CD4-positive, alpha-beta T cell treated with Interleukin-17A for 1 hour (primary cell): ENCODE data around the gene MICAL1.
"Not testable (repeated sequence)": the region's sequence is repeated elsewhere in the genome, so short reads cannot be mapped to it uniquely, and the experiment has no call there.

ENCODE experiments used
- DNase-seq: peaks from one replicate; pipeline ENCODE4 v3.0.0-alpha.2; 2020

MICAL1 gene

DNA sequence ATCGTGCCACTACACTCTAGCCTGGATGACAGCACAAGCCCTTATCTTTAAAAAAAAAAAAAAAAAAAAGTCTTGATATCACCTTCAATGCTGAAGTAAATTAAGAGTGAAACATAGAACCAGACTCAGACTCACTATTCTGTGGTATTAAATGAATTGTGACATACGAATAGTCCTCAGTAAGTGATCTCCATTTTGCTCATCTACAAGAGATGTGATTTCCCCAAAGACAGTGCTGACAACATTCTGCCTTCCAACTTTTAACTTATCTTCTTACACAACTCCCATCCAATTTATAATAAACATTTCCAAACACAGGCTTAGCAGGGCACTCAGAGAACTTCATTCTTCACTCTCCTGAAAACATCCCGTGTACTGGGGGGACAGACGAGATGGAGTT lies 19.4 kb upstream of the MICAL1 start:
- DNase-seq: no peak

- DNase-seq: no peak
Measured at GRCh38 chr6:109473120-109473519, 17.5 kb upstream of the MICAL1 start.

DNA sequence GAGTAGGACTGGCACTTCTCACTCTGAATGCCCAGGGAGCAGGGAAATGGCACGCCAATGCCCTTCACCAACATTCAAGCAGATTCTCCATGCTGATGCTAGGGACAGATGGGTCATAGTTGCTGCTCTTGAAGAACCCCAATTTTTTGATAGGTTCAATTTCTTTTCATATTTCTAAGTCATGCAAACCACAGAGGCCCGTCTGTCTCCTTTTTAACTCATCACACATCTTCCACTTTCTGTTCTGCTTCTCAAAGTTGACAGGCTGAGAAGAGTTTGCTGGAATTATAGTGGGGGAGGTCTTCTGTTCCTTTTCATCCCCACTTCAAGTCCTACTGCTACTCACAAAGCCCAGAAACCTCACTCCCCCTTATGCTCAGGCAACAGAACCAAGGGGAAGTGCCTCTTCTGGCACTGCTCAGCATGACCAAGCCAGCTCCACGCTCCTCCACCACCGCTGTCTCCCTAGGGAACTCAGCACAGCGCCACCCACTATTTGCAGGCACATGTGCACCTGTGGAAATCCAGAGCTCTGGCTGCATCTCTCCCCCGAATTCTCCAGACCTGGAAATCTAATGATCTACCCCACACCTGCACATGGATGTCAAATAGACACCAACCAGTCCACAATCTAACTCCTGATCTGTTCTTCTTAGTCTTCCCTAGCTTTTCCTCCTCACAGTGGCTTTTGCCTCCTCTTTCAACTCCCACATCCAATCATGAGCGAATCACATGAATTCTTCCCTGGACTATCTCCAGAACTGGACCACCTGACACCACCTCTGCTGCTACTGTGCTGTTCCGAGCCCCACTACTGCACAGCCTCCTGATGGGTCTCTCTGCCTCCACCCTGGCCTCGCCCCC lies 16.8 kb upstream of the MICAL1 start:
- no peak for DNase-seq

DNA sequence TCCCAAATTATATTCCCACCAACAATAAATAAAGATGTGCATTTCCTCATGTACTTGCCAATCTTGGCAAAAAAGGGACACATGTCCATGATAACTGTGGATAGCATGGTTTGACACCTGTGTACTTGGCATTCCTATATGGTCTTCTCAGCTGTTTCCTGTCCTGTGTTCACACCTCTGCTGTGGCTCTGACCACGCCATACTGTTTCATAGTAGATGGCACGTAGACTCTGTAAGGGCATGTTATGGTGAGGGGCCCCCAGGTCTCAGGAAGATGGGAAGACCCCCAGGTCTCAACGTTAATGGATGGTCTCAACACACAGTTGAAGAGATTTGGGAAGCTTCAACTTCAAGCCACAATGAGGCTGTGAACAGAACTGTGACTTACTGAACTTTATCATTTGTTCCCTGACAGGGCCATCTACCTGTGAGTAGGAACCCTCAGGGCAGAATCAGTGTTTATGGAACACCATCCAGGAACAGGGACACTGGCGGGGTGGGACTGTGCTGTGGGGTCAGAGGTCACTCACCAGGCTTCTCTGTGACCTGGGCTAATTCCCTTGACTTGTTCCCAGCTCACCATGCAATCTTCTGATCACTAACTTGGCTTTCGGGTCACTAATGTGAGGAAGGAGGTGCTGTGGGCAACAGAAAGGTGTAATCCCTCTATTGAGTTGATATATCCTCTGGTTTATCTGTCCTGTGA lies 15.7 kb upstream of the MICAL1 start:
- no peak for DNase-seq

GRCh38 chr6:109469591-109470189 lies 14.1 kb upstream of the MICAL1 start:
- no peak for DNase-seq

DNA sequence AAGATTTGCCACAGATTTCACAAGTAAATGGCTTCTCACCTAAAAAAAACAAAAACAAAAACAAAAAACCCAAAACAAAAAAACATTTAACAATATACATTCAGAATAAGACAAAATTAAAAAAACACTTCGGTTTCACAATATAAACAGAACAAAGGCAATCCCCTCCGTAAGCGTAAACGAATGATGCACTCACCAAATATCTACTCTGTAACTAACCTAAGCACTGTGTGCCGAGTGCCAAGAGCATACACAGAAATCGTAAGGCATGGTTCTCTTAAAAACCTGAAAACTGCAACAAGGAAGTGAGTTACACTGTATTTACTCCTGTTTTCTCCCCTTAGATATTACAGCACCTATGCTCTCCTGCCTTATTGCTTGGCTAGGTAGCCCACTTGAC lies 12.1 kb upstream of the MICAL1 start:
- DNase-seq: no peak

DNA sequence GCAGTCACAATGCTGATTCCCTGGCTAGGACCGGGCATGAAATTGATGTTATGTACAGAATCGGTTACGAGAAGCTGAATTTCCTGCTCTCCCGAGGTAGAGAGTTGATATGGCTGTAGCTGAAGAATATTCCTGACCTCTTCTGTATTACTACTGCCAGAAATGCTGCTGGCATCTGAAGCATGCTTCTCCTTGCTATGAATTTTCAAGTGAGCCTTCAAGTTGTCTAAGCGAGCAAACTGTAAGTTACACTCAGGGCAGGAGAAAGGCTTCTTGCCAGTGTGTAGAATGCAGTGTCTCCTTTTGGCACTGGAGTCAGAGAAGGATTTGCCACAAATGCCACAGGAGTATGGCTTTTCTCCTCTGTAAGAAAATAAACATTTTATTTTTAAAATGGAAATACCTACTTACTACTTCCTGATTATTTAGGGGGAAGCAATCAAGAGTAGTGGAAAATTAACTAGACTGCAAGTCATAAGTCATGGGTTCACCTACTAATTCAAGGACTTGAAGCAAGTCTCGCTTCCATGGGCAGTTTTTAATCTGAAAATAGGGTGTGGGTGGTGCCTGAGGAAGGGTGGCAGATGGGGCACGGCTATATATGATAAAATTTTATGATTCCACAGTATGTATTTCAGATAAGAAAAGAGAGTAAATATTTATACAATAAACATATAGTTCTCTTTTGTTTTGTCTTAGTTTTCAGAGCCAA lies 10.8 kb upstream of the MICAL1 start:
- no peak for DNase-seq

DNA sequence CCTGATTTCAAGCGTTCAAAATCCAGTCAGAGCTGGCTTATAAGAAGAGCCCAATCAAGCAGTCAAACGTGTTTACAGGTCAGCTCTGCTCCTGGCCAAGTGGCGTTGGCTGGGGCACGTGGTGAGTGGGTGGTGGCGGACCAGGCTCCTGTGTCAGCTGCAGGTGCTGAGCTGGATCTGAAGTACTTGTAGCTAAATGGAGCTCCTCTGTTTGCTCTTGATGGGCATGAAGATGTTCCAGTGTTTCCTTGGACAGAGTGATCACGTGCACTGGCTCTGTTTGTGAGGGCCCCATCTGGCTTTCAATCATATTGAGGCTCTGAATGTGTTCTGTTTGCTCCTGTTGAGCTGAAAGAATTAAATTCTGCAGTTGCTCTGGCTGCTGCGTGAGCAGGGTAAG lies 10.2 kb upstream of the MICAL1 start:
- DNase-seq: no peak

GRCh38 chr6:109461733-109462526 lies 6.4 kb upstream of the MICAL1 start:
- no peak for DNase-seq

- not testable (repeated sequence) for DNase-seq
Measured at GRCh38 chr6:109461205-109461604, 5.6 kb upstream of the MICAL1 start.

DNA sequence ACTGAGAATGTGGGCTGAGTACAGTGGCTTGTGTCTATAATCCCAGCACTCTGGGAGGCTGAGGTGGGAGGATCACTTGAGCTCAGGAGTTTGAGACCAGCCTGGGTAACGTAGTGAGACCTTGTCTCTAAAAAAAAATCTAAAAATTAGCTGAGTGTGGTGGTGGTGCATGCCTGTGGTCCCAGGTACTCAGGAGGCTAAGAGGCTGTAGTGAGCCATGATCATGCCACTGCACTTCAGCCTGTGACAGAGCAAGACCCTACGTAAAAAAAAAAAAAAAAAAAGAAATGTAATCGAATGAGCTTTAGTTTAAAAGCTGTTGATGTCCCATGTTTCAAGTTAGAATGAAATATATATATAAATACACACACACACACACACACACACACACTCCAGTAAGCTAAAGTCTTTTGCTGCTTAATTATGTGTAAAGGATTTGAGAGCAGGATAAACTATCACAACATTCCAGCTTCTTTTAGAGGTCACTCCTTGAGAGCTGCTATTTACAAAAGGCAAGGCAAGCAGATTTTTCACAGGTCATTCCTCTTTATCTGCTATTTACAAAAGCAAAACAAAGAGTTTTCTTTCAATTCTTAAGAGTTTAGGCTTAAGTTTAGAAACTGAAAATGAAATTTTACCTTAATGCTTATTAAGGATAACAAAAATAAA lies 4.7 kb upstream of the MICAL1 start:
- DNase-seq: no peak

- DNase-seq: peak; percentile 66
Measured at GRCh38 chr6:109458774-109459531, 3.4 kb upstream of the MICAL1 start.

DNA sequence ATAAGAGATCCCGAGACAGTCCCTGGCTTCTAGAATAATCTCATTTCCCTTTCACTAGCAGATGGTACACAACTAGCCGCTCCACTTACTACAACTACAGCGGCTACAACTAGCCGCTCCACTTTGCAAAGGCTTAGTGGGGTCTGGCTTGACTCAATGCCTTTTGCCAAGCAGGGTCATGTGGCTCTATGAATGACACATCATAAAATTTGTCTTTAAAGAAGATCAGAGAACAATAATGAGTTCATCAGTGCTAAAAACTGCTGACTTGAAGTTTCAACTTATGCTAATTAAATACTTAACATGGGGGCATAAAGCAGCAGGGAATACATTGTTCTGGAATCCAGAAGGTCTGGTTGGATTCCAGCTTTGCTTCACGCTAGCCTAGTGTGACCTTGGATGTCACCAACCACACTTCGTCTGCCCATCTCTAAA lies 2.0 kb upstream of the MICAL1 start:
- DNase-seq: no peak

- DNase-seq: no peak
Measured at GRCh38 chr6:109456710-109457561, 1.4 kb upstream of the MICAL1 start.

DNA sequence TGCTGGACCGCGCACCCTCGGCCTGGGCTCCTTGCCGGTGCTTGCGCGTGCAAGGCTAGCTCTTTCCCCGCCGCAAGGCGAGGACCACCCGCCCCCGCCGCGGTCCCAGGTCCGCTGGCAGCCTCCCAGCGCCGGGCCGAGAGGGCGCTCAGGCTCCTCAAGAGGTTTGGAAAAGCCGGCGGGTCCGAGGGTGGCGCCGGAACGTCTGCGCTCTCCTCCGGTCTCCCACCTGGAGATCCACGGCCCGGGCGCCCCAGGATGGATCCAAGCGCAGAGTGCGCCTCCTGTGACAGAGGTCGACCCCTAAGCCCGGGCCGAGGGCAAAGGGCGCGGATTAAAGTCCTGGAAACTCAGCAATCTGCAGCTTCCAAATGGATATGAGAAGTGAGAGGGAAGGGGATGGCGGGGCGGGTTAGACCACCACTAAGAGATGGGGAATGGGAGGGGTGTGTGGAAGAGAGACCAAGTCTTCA lies 575 bp upstream of the MICAL1 start:
- DNase-seq: no peak

DNA sequence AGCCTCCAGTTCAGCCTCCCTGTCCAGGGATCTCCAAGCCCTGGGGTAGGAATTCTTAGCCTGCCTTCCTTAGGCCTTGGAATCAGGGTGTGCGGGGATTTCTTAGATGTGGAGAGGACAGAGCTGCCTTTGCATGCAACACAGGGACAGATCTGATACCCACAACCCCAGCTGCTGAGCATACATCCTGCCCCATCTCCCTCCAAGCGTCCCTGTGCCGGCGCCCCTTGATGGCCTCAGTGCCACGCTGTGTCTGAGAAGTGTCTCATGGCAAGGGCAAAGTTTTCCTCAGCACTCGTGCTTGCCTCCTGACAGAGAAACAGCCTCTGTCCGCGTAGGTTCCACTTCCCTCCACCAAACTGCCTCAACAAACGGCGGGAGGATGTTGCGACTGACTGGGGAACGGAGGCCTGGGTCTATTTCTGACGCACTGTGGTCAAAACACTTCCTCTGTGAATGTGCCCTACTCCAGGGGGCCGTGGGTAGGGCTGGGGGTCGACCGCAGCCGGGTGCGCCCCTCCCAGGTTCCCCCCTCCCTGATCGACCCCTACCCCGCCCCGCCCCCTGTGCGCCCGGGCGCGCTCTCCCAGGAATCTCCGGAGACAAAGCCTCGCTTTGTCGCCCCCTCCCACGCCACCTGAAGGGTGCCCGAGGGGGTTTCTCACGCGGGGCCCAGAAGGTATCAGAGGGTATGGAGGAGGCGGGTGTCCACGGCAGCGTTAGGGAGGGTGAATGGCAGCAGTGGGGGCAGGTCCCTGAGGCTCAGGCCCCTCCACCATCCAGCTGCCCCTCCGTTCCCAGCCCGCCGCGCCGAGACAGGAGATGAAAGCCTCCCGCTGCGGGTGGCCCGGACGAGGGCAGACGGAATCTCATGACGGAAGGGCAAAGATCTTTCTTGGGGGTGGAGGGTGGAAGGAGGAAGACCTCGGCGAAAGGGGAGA lies 806 bp downstream of the MICAL1 start:
- peak; percentile 82 for DNase-seq

DNA sequence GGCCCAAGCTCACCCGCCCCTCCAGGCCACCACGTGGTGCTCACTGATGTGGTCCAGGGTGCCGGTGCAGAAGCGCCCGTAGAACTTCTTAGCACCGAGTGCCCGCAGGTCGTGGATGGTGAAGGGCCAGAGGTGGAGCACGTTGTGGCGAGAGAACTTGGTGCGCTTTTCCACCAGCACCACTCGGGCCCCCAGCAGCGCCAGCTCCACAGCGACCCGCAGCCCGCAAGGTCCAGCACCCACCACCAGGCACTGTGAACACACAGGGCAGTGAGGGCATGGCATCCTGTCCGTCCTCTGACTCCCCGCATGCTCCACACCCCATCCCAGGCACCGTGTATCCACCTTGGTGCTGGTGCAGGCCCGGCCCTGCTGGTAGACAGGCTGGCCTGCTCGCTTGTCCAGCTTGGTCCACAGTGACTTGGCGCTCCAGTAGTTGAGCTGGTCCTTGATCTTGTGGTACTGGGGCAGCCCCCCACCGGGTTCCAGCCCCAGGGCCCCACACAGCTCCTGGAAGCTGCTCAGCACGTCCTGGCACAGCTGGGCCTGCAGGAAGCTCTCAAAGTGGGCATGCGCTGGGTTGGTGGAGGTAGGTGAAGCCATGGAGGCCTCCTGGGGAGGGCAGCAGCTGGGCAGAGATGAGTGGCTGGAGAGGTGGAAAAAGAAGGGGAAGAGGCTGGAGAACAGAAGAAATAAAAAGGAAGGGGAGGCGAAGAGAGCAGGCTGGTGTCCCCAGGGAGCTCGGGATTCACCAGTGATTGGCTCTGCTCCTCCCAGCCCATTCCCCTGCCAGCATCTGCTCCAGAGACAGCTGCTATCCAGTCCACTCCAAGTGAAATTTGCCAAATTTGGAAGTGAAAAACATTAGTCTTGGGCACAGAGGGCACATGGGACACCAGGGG lies 1.7 kb downstream of the MICAL1 start:
- no peak for DNase-seq

DNA sequence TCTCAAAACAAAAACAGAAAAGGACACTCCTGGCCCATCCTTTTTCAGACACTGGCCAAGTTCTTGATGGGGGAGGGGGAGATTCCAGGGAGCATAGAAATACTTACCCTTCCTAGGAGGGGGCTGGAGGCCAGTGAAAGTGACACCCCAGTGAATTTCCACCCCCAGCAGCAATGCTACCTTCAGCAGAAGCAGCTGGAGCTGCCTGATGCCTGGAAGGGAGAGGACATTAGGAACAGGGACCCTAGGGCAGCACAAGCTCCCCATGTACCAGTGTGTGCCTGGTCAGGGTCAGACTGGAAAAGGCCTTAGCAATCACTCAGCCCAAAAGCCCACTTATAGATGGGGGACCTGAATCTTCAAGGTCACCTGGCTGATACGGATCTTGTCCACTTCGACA lies 2.4 kb downstream of the MICAL1 start:
- DNase-seq: no peak
